ENCODE results near the gene MITF.

Gene MITF

DNA sequence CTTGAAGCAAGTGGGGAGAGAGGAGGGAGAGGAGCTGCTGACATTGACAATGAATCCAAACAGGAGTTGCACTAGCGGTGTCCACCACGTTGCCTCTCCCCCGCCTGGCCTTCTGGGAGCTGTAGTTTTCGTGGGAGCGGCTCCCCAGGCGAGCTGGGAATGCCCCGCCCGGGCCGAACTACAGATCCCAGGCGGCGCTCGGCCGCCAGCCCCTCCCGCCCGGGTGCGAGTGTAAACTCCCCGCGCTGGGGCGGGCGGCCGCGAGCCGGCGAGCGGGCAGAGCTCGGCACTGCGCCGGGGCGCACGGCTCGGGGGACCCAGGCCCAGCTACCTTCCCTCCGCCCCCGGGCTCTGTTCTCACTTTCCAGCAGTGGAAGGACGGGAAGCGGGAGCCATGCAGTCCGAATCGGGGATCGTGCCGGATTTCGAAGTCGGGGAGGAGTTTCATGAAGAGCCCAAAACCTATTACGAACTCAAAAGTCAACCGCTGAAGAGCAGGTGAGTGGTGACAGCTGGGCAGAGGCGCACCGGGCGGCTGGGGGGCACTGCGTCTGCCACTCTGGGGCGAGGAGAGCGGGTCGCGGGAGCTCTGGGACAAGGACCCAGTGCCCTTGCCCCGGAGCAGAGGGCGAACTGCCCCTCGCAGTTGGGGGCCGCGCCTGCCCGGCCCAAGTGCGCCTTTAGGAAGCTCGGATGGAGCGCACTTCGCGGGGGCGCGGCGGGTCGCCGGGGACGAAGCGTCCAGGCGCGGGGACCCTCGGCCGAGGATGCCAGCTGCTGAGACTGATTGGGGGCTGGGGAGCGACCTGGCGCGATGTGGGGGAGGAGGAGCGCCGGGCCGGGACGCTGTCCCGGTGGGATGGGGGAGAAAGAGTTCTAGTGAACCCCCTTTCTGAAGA lies at the start of gene MITF:
MITF (plus strand) TSS at position 261 of the 899 bp plus-strand sequence; CDS start at position 395, 134 bp downstream.
- FAIRE-seq, result no peak

- no peak for FAIRE-seq
Measured at GRCh38 chr3:69691860-69692259, 47.4 kb upstream of the MITF start.

DNA sequence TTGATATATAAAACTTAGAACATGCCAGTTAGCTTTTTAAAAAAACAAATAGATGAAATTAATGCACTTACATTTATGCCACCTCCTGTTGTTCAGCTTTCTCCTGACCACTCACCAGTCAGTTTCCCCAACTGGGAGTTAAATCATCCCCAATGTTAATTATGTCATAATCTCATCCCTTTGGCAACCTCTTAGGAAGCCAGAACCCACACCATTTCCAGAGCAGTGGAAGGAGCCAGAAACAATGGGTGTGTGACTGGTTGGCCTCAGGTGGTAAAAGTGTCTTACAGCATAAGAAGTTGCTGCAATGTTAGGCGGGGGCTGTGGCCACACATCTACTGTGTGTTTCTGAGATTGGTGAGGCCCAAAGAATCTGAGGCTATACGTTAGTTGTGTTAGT lies 46.5 kb upstream of the MITF start:
- no peak for FAIRE-seq

GRCh38 chr3:69695443-69695842 lies 43.8 kb upstream of the MITF start:
- peak; percentile 88 for FAIRE-seq

DNA sequence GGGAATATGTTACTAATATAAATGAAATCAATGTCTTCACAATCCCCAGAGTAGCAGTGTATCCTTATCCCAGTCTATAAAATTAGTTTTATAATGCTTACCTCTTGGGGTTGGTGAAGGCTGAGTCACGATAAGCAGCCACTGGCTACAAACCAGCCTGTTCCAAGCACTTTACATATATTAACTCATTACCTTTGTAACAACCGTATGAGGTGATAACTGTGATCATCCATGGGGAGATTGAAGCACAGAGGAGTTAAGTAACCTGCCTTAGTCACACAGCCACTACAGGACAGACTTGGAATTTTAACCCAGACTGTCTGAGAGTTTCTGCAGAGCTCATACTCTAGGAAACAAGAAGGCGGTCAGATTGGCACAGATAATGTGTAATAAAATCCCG lies 43.3 kb upstream of the MITF start:
- no peak for FAIRE-seq

DNA sequence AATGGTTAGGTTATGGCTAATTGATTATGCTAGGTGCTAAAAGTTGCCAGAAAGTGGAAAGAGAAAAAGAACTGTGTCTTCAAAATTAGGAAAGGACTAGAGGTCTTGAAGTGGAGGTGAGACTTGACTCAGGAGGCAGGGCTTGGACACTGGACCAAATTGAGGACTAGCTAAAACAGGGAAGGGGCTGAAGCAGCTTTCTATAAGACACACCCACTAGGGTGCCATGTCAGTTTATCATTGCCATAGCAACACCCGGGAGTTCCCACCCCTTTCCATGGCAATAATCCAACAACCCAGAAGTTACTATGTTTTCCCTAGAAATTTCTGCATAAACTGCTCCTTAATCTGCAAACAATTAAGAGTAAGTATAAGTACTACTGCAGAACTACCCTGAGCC lies 42.9 kb upstream of the MITF start:
- no peak for FAIRE-seq

GRCh38 chr3:69697381-69697780 lies 41.9 kb upstream of the MITF start:
- FAIRE-seq, result no peak

GRCh38 chr3:69698728-69699127 lies 40.5 kb upstream of the MITF start:
- FAIRE-seq, result no peak

DNA sequence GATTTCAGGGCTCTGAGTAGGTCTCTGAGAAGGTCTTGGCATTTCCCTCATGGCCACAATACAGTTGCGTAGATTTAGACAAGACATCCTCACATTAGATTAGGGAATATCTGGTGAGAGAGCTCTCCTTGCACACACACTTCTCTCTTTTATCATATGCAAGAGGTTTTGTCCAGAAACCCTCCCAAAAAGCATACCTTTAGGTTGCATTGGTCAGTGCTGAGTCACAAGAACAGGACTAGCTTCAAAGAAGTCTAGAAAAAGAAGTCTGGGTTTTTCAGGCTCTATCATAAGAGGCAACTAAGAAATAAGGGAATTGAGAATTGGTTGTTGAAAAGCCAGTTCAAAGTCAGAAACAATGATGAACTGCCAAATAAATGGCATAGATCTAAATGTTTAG lies 40.1 kb upstream of the MITF start:
- FAIRE-seq, result no peak

DNA sequence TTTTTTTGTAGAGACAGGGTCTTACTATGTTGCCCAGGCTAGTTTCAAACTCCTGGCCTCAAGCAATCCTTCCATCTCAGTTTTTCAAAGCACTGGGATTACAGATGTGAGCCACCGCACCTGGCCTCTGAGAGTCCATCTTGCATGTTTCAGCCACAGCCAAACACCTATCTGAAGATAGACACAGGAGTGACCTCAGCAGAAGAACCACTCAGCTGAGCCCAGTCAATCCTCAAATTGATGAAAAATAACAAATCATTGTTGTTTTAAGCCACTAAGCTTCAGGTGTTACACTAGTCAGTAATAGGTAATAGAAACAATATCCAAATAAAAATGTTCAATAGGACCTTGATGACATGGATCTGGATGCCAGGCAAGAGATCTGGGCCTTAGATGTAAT lies 38.3 kb upstream of the MITF start:
- FAIRE-seq, result no peak

GRCh38 chr3:69710153-69710977 lies 28.9 kb upstream of the MITF start:
- no peak for FAIRE-seq

- no peak for FAIRE-seq
Measured at GRCh38 chr3:69712269-69712668, 27.0 kb upstream of the MITF start.

GRCh38 chr3:69712933-69713332 lies 26.3 kb upstream of the MITF start:
- FAIRE-seq, result no peak

DNA sequence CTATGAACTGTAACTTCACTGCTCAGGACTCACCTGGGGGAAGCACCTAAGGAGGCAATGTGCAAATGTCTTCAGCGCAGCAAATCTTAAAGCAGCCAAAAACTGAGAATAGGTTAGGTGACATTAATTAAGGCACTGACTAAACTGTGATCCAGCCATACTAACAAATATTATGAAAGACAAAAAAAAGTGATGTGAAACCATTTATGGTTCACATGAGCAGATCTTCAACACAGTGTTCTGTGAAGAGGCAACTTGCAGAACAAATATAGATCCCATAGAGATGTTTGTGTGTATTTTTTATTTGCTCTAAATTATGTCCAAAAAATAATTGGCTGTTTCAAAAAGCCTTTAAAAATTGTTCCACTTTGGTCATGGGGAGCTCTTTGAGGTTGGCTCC lies 24.1 kb upstream of the MITF start:
- no peak for FAIRE-seq

DNA sequence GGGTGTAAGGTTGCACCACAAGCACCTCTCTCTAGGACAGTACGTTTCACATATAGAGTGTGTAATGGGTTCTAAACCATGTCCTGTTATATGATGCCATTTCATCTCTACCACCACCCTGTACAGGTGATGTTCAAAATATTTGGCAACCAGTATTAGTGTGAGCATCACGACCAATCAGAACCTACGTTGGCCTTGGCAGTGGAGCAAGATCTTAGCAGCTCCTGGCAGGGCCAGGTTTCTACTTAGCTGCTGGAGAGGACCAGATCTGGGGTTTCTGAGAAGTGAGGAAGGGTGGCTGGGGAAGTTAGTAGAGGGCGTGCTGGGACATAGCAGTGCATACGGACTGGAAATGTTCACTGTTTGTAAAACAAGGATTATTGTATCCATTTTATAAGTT lies 23.1 kb upstream of the MITF start:
- FAIRE-seq, result no peak

DNA sequence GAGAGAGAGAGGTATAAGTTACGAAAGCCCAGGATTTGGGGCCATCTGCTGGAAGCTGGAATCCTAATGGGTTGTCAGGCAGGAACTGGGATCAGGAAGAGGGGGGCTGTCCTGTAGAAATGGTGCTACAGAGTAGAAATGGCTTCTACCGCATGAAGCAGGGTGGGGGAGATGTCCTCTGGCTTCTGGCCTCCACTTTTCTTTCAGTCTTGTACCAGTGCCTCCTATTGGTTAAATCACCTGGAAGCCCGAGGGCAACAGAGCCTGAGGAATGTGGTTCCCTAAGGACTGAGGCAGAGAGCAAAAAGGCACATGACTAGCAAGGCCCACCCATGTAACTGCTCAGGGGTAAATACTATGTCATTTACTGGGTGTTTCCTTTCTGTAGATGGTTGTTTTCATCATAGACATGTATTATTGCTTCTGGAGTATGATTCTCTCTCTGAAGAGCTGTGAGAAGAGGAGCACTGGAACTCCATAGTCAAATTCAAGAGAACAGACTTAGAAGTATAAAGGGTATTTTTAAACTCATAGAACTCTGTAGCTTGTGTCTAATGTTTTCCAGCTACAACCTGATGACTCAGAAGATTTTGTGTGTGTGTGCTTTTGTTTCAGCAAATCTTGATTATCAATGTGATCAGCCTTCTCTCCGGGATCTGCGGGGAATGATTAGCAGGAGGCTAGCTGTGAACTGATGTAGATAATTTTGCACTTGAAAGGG lies 20.2 kb upstream of the MITF start:
- FAIRE-seq, result no peak

GRCh38 chr3:69719587-69720122 lies 19.6 kb upstream of the MITF start:
- no peak for FAIRE-seq

- no peak for FAIRE-seq
Measured at GRCh38 chr3:69720824-69721223, 18.4 kb upstream of the MITF start.

- no peak for FAIRE-seq
Measured at GRCh38 chr3:69723389-69723788, 15.9 kb upstream of the MITF start.

DNA sequence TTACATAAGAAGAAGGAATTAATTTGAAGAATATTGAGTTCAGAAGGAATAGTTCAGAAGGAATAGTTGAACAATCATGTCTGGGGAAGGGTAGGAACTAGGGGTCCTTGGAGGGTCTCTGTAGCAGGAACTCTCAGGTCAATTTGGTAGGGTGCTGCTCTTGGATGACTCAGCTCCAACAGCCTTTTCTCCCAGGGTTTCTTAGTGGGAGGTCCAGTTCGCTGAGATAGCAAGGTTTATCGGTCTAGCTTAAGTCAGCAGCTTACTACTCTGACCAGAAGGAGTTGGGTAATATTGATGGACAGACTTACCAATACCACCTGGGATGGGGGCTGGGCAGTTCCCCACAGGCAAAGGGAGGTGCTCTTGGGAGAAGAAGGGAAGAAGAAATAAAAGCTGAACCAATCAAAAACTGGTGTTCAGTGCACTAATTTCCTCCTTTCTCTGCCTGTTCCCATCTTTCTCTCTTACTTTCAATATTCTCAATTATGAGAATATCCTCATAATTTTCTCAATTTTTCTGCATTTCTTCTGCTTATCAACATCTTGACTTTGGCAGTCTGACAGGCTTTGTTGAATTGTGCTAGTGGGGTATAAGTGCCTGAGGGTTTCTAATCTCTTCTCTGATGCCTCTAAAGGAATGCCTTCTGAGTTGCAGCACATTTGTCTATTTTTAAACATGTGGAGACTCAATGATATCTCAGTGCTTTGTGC lies 14.4 kb upstream of the MITF start:
- no peak for FAIRE-seq

DNA sequence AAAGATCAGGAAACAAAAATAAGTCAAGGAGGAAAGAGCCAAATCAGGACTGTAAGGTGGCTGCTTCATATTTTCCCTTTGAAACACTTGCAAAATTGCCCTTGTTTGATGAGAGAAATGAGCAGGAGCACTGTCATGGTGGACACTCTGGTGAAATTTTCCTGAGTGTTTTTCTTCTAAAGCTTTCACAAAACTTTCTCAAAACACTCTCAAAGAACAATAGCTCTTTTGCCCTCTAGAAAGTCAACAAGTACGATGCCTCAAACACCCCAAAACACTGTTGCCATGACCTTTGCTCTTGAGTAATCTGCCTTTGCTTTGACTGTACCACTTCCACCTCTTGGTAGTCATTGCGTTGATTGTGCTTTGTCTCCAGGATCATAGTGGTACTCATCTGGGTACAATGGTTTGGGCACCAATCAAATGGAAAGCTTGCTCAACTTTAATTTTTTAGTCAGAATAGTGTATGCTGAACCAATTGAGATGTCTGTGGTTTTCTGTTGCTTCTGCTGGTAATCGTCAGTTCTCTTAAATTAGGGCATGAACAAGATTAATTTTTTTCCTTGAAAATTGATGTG lies 13.2 kb upstream of the MITF start:
- no peak for FAIRE-seq
